UCSD-AML1 (cell line): ENCODE measurements around the gene SLC35E3.
A peak's percentile ranks its signal among the peaks of the same experiment; 100 is the strongest.
"Not testable (repeated sequence)": the region's sequence is repeated elsewhere in the genome, so short reads cannot be mapped to it uniquely, and the experiment has no call there.

ENCODE experiments used
- DNase-seq: peaks from one replicate; lab custom pipeline; 2025; ENCODE audit not compliant: unreplicated experiment; lab: John Stamatoyannopoulos, UW

Gene SLC35E3

DNA sequence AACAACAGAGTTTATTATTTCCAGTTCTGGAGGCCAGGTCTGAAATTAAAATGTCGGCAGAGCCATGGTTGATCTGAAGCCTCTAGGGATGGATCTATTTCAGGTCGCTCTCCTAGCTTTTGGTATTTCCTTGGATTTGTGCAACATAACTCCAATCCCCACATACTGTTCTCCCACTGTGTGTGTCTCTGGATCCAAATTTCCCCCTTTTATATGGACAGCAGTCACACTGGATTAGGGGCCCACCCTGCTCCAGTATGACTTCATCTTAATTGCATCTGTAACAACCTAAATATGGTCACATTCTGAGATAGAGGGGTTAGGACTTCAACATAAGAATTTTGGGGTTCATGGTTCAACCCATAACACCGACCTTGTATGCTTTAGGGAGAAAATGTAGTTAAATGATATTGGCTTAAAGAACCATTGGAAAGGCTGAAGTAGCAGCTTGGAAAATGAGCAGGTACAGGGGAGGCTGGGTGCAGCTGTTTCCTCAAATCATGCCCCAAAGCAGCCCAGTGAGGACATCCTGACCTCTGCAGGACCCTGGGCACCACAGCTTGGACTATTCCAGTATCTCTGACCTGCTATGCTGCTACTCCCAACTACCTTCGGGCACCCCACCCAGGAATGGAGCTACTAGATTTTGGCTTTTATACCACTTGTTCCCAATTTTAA, 48.1 kb downstream of the SLC35E3 start:
- no peak for DNase-seq

DNA sequence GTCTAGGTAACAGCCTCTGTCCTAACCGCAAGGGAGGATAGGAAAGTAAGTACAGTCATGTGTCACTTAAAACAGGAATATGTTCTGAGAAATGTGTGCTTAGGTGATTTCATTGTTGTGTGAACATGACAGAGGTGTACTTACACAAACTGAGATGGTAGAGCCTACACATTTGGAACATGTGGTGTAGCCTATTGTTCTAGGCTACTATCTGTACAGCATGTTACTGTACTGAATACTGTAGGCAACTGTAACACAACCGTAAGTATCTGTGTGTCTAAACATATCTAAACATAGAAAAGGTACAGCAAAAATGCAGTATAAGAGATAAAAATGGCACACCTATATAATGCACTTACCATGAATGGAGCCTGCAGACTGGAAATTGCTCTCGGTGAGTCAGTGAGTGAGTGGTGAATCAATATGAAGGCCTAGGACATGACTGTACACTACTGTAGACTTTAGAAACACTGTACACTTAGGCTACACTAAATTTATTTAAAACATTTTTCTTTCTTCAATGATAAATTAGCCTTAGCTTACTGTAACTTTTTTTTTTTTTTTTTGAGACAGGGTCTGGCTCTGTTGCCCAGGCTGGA, 48.8 kb downstream of the SLC35E3 start:
- DNase-seq = no peak

DNA sequence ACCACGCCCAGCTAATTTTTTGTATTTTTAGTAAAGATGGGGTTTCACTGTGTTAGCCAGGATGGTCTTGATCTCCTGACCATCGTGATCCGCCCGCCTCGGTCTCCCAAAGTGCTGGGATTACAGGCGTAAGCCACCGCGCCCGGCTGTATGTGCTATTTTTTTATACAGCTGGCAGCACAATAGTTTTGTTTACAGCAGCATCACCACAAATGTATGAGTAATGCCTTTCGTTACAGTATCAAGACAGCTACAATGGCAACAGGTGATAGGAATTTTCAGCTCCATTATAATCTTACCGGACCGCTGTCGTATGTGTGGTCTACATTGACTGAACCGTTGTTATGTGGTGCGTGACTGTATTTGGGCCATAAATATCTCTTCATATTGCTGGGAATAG, 50.4 kb downstream of the SLC35E3 start:
- no peak for DNase-seq

DNA sequence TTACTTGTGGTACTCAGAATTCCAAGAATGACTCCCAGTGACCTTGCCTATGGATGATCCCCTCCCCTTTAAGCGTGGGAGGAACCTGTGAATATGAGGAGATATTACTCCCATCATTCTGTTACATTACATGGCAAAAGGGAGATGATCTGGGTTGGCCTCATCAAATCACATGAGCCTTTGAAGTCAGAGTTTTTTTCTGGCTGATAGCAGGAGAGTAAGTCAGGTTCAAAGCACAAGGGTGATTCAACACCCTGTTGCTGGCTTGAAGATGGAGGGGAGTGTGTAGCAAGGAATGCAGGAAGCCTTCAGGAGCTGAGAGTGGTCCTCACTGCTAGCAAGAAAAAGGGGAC, 52.9 kb downstream of the SLC35E3 start:
- DNase-seq = no peak

DNA sequence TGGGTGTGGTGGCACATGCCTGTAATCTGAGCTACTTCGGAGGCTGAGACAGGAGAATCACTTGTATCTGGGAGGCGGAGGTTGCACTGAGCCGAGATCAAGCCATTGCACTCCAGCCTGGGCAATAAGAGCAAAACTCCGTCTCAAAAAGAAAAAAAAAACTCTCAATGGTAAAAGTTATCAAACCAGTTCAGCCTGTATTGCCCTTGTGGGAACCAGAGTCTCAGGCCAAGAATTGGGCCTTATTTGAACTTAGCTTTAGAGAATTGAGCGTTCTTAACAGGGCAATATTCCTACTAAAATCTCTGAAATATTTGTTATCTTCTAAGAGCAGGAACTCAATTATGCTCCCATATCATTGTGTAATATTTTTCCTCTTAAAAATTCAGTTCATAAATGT, 54.3 kb downstream of the SLC35E3 start:
- DNase-seq = no peak

DNA sequence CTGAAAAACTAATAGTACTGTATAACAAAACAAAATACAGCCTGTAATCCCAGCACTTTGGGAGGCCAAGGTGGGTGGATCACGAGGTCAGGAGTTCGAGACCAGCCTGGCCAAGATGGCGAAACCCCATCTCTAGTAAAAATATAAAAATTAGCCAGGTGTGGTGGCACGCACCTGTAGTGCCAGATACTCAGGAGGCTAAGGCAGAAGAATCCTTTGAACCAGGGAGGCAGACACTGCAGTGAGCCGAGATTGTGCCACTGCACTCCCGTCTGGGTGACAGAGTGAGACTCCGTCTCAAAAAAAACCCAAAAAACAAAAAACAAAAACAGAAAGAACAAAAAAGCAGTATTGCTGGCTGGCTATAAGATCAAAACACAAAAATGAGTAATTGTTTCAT, 55.1 kb downstream of the SLC35E3 start:
- DNase-seq = not testable (repeated sequence)

DNA sequence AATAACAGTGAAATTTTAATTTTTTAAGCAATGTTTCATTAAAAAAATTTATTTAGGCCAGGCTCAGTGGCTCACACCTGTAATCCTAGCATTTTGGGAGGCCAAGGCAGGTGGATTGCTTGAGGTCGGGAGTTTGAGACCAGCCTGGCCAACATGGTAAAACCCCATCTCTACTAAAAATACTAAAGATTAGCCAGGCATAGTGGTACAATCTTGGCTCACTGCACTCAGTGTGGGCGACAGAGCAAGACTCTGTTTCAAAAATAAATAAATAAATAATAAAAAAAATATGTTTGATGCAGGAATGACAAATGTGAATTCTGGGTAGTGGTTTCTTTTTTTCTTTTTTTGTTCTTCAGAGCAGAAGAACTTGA, 56.4 kb downstream of the SLC35E3 start:
- not testable (repeated sequence) for DNase-seq

DNA sequence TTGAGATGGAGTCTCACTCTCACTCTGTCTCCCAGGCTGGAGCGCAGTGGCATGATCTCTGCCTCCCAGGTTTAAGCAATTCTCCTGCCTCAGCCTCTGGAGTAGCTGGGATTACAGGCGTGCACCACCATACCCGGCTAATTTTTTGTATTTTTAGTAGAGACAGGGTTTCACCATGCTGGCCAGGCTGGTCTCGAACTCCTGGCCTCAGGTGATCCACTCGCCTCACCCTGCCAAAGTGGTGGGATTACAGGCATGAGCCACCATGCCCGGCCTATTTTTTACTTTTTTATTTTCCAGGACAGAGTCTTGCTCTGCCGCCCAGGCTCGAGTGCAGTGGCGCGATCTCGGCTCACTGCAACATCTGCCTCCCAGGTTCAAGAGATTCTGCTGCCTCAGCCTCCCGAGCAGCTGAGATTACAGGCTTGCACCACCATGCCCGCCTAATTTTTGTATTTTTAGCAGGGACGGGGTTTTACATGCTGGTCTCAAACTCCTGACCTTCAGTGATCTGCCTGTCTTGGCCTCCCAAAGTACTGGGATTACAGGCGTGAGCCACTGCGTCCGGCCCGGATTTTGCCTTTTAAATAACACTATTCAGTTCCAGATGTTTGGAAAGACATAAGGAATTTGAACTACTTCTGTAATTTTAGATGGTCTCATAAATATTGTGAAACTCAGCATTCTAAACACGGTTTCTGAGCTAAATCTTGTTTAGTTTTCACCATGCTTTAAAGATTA, 57.1 kb downstream of the SLC35E3 start:
- DNase-seq = not testable (repeated sequence)

DNA sequence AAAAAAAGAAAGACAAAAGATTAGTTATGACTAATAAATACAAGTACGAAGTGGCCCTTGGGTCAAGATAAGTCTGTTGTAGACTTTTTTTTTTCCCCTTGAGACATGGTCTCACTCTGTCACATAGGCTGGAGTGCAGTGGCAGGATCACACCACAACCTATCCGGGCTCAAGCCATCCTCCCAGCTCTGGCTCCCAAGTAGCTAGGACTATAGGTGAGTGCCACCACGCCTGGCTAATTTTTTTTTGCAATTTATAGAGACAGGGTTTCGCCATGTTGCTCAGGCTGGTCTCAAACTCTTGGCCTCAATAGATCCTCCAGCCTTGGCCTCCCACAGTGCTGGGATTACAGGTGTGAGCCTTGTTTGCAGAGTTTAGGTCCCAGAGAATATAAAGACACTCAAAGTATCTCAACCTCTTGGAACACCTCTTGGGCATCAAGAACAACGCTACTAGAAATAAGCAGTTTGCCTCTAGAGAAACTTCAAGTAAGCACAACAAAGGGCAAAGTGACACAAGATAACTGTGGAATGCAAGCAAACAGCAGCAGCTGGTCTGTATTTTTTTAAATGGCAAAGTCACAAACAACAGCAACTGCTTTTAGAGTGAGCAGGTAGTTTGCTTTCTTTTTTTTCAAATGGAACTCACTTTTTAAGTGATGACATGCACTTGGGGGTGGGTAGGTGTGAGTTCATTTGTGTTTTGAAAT, 58.1 kb downstream of the SLC35E3 start:
- DNase-seq = no peak

DNA sequence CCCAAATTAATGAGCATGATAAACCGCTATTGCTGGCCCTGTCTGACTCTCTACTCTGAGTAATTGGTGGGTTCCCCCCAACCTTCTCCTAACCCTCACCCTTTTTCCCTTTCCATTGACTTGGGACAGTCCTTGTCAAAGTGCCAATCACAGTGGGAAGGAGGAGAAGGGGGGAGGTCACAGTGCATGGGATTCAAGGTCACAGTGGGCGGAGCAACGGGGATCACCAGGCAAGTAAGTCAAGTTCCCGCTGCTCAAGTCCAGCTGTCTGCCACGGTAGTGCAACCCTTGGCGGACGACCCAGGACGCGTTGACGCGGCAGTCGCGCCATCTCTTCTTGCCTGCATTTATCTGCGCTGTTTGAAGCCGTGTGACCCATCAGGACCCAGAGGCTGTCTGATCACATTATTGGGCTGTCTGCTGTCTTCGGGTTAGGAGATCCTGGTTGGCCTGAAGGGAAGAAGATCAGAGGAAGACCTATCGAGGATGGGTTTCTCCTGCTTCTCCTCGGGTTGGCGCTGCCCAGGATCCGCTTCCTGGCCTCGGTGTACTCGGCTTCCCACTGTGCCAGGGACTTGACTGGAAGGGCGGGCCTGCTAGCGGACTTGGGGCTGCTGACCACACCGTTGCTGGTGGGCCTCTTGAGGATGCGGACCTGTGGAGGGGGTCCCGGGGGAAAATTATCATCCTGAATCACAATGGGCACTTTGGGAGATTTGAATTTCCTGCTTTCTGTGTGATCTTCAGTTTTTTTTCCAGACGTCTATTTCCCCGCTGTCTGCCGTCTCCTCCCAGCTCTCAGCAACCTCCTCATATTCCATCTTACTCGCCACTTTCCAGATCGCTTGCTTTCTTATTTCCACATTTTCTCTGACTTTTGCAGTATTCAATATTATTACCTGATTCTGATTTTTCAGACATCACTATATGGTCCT, 58.9 kb downstream of the SLC35E3 start:
- no peak for DNase-seq

DNA sequence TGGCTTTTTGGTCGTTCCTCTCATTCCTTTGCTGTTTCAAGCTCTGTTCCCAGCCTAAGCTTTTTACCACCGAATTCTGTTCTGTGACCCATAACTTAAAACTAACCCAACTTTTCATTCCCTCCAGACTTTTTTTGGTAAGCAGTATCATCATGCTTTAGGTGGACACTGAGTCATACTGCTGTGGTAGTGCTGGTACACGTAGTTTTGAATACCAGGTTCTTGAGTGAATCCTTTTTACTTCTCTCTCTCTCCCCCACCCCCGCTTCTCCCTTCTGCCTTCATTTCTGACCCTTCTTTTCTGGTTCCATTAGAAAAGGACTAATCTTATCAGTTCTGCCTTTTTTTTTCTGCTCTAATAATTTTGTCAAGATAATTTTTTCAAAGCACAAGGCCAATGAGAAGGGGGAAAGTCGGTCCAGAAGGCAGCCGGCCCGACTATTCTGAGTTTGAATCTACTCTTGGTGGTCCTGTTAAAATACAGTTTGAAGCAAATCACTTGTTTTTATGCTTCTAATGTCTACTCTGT, 59.7 kb downstream of the SLC35E3 start:
- no peak for DNase-seq

DNA sequence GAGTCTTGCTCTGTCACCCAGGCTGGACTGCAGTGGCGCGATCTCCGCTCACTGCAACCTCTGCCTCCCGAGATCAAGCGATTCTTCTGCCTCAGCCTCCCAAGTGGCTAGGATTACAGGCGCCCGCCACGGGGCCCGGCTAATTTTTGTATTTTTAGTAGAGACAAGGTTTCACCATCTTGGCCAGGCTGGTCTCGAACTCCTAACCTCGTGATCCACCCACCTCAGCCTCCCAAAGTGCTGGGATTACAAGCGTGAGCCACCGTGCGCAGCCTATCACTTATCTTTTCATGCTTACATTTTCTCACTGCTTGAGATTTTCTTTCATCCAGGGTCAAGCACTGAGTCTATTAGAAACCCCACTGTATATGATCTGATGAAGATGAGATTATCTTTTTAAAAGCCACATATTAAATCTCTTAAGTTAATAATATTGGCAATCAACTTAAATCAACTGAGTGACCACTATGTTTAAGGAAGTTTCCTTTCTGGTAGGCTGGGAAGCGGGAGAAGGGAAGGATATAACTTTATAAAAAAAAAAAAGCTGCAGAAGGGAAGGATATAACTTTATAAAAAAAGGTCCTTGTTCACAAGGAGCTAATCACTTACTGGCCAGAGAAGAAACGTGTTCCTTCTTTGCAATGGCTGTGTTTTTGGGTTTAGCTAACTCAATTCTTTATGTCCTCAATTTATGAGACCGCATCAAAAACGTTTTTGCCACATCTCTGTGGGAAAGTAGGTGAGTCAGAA, 60.7 kb downstream of the SLC35E3 start:
- DNase-seq = no peak

DNA sequence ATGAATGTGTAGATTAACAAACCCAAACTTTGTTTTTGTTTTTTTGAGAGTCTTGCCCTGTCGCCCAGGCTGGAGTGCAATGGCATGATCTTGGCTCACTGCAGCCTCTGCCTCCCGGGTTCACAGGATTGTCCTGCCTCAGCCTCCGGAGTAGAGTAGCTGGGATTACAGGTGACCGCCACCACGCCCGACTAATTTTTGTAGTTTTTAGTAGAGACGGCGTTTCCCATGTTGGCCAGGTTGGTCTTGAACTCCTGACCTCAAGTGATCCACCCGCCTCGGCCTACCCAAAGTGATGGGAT, 61.2 kb downstream of the SLC35E3 start:
- DNase-seq = not testable (repeated sequence)

DNA sequence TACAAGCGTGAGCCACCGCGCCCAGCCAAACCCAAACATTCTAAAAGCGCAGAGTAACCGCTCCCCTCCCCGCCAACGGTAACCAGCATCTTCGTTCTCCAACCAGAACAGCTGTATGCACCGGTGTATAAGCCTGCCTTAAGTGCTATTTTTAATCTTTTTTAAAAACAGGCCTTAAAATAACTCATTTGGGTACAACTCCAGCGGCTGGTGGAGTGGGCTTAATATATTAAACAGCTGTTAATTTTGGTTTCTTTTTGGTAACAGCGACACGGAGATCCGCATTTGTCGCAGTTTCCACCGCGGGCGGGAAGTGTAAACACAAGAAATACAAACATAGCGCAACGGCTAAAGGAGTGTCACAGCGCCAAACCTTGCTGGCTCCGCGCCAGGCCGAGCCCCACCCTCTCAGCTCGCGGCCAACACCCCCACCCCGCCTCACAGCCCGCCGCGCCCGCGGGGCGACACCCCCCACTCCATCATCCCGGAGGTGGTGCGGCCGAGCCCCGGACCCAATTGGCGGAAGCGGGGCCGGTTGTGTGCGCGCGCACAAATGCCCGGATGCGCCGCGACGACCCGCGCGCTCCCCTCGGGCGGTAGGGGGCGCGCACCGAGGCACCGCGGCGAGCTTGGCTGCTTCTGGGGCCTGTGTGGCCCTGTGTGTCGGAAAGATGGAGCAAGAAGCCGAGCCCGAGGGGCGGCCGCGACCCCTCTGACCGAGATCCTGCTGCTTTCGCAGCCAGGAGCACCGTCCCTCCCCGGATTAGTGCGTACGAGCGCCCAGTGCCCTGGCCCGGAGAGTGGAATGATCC, 61.8 kb downstream of the SLC35E3 start, which contains the start of gene MDM2:
MDM2 (plus strand) TSS at position 602 of the 812 bp plus-strand sequence. CDS start 301 bp downstream, outside the sequence.
- DNase-seq = peak; percentile 95

DNA sequence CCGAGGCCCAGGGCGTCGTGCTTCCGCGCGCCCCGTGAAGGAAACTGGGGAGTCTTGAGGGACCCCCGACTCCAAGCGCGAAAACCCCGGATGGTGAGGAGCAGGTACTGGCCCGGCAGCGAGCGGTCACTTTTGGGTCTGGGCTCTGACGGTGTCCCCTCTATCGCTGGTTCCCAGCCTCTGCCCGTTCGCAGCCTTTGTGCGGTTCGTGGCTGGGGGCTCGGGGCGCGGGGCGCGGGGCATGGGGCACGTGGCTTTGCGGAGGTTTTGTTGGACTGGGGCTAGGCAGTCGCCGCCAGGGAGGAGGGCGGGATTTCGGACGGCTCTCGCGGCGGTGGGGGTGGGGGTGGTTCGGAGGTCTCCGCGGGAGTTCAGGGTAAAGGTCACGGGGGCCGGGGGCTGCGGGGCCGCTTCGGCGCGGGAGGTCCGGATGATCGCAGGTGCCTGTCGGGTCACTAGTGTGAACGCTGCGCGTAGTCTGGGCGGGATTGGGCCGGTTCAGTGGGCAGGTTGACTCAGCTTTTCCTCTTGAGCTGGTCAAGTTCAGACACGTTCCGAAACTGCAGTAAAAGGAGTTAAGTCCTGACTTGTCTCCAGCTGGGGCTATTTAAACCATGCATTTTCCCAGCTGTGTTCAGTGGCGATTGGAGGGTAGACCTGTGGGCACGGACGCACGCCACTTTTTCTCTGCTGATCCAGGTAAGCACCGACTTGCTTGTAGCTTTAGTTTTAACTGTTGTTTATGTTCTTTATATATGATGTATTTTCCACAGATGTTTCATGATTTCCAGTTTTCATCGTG, 62.6 kb downstream of the SLC35E3 start:
- DNase-seq = peak; percentile 76

DNA sequence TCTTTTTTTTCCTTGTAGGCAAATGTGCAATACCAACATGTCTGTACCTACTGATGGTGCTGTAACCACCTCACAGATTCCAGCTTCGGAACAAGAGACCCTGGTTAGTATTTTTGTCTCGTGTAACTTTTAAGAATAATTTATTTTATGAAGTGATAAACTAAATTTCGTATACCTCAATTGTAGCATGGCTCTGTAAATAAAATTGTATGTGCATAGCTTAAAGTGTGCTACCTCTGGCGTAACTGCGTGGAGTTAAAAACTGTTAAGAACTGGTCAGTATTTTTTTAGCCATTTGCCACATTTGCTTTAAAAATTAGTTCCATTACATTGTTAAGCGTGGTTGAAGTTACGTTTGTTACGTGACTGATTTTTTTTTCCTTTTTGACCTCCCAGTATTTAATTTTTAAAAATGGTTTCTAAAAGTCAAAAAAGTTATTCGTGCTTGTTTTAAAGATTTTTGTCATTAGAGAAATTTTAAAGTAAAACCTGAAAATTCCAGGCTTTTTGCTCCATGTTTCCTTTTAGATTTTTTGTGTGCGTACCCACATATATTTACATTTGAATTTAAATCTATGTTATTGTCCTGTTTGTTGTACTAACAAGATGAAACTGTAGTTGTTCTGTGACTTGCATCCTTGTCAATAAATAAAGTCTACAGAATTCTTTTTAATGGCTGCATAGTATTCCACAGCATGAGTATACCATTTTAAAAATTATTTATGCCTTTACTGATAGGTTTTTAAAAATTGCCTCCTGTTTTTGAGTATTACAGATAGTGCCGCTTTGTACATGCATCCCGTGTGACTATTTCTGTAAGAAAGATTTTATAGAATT, 63.4 kb downstream of the SLC35E3 start:
- DNase-seq = no peak

DNA sequence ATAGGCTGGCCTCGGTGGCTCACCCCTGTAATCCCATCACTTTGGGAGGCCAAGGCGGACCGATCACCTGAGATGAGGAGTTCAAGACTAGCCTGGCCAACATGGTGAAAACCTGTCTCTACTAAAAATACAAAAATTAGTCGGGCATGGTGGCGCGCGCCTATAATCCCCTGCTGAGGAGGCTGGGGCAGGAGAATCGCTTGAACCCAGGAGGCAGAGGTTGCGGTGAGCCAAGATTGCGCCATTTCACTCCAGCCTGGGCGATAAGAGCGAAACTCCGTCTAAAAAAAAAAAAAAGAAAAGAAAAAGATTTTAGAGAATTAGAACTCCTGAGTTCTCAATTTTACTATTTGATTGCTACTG, 64.0 kb downstream of the SLC35E3 start:
- not testable (repeated sequence) for DNase-seq
